ENCODE measurements around the gene RHOU.

Gene RHOU

DNA sequence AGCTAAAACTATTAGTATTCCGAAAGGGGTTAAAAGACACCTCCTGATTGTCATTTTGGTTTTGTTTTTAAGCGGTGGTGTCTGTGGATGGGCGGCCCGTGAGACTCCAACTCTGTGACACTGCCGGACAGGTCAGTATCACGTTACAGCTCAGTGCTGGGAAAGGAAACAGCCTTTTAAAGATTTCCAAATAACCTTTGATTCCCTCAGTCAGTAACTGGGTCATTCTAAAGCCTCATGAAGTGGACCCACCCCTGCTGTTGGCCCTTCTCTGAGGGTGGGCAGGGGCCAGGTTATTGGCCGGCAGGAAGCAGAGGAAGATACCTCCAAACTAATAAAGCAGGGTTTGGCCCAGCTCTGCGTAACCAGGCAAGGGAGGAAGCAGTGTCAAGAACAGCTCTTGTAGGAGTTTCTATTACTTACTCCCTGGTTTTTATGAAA, 2.3 kb downstream of the RHOU start:
- DNase-seq (ENCODE audit: low read depth): no peak

DNA sequence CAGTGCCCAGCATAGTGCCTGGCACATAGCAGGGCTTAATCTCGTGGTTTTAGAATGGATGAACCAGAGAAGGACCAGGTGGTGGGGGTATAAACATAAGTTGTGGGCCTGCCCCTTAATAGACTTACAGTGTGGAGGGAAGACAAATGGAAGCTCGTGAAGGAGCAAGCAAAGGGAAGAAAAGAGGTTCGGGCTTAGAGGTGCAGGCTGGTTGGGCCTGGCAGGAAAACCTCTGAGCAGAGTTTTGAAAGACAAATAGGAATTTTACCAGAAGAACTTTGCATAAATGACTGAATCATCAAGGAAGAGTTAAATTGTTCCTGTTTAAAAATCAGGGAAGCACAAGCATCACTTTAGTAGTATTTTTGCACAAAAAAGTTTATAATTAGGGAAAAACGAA, 4.5 kb downstream of the RHOU start:
- DNase-seq (ENCODE audit: low read depth): no peak

DNA sequence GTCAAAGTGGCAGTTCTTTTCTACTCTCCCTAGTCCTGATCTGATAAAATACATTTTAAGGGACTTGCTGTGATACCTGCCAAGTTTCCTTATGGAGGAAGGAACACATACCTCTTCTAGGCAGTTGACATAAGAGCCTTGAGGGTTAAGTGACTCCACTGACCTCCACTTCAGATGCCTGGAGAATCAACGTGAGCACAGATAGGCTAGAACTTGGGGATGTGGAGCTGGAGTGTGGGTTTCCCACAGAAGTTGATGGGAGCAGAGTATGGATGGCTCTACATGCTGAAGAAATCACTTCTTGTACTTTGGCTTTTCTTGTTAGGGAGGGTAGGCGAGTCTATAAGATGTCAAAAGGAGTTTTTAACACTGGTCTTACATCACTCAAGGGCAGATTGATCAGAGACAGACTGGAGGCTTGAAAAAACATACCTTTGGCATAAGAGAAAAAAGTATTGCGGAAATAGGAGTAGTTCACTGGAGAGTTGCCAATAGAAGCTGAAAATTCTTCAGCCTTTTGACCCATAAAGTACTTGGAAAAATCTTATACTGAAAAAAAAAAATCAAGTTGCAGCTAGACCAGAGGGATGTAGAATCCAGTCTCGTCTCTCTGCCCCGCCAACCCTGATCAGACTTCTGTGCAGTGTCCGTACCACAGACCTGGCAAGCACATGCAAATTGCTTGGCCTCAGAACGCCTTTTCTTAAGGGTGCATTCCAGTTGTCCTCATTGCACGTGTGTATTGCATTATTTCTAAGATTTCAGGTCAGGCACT, 5.5 kb downstream of the RHOU start:
- no peak for DNase-seq (ENCODE audit: low read depth)

DNA sequence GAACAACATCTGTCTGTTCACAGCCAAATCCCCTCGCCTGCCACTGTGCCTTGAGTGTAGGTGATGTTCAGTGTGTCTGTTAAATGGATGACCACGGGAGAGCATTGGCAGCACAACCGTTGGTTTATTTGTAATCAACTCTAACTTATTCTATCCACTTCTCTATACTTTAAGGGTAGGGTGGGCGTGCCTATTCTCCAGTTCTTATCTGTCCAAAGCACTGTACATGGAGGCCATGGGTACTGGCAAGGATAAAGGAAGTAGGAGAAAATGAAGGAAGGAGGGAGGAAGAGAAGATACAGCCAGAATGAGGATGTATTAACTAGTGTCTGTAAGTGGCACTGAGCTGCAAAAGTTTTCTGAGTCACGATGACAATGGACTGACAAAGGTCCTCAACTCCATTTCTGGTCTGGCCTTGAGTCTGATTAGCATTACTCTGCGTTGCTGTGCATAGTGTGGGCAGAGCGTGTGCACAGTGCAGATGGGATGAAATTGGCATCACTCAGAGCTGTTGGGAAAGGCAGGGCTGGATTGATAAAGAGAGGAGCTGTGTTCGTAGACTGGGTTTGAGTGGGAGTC, 7.1 kb downstream of the RHOU start:
- DNase-seq (ENCODE audit: low read depth): no peak

DNA sequence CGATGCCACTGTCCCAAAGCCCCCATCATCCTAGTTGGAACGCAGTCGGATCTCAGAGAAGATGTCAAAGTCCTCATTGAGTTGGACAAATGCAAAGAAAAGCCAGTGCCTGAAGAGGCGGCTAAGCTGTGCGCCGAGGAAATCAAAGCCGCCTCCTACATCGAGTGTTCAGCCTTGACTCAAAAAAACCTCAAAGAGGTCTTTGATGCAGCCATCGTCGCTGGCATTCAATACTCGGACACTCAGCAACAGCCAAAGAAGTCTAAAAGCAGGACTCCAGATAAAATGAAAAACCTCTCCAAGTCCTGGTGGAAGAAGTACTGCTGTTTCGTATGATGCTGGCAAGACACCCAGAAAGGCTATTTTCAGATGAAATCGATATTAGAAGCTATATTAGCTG, 8.1 kb downstream of the RHOU start:
- DNase-seq (ENCODE audit: low read depth): no peak

DNA sequence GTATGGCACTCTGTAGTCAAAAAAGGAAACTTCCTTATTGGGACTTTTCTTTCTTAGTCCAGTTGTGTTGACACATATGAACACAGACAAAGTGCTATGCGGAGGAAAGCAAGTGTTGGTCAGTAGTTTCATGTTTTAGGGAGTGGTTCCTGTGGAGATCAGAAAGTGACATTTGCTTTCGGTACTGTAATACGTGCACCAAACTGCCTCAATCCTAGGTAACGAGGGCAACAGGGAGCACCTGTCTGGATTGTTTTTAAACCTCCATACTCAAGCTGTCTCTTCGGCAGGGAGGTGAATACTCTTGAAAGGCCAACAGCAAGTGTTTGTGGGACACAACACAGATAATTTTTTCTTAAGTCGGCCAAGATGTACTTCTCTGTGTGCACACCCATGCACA, 9.1 kb downstream of the RHOU start:
- no peak for DNase-seq (ENCODE audit: low read depth)

DNA sequence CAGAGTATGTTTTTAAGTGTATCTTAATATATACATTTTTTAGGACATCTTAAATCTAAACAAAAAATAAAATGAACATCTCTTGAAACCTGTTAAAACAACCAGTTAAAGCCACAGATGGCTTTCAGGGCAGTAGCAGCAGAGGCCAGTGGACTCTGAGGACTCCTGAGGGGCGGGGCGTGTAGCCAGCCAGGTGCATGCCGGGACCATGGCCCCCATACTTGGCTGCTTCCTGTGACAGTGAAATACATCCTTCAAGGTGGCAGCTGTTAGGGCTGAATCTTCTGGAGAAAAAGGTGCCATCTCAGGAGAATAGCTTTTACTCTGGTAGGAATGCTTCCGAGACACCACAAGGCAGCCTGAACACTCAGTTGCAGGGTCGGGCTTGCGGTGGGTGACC, 9.6 kb downstream of the RHOU start:
- DNase-seq (ENCODE audit: low read depth): no peak

DNA sequence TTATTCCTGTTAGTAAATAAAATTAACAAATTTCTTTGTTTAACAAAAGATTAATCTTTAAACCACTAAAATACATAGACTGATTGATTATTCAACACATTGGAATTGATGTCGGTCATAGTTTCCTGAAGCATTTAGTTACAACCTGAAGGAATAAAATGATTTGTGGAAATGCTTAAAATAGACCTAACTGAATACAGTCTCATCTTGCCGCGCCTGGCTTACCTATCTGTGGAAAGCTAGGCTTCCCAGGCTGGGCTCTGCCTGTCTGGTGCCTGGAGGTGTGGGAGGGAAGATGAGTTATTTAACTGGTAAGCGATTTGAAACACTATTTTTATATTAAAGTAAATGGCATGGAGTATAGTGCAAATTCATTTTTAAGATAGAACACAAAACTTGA, 10.2 kb downstream of the RHOU start:
- no peak for DNase-seq (ENCODE audit: low read depth)

DNA sequence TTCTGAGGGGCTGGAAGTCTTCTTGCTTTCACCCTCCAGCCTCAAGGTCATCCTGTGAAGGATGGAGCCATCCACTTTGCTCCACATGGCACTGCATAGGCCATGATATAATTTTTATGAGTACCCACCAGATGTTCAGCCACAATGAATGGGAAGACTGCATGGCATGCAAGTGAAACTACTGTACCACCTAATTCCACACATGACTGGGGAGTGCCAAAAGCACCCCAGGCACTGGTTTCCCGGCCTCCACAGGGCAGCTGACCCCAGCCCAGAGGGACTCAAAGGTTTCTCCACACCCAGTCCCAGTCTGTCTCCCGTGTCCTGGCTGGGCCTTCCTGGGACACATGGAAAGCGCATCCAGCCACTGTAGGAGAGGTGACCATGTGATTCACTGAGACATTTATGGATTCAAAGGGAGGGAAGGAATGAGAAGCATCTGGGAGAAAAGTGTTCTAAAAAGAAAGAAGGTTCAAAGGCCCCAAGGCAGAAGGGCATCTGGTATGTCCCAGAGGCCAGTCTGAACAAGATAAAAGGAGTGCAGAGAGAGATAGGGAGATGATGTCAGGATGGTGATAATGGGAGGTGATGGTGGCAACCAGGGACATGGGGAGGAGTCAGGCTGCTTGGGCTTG, 12.1 kb downstream of the RHOU start:
- DNase-seq (ENCODE audit: low read depth): no peak

DNA sequence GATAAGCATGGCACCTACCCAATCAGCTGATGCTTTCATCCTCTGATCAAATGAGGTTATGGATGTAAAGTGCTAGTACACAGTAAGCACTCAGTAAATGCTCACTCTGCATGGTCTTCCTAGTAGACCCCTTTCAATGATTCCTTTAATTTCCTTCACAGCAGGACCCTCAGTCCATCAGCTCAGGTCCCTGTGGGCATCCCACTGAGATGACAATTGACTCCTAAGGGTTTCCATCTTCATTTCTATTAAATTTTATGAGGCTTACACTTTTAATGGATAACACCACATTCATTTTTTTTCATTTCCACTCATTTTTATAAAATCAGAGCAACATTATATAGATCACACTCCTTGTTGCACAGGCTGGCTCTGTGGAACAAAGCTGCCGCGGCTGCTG, 12.8 kb downstream of the RHOU start:
- DNase-seq (ENCODE audit: low read depth): no peak

DNA sequence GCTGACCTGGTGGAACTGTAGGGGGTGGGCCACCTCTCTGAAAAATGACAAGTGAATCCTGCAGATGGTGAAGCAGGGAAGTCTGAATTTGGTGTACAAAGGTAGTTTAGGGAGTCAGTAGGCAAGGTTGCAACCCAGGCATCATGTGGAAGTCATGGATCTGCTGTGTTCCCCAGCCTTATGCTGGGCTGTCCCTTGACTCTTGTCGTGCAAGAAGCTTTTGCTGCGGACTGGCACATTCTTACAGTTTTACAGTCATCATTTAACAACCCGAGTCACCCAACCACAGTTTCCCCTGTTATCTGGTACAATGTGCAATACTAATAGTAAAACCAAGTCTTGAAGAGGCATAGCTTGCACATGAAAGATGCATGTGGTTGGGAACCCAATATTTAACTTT, 13.2 kb downstream of the RHOU start:
- DNase-seq (ENCODE audit: low read depth): no peak

DNA sequence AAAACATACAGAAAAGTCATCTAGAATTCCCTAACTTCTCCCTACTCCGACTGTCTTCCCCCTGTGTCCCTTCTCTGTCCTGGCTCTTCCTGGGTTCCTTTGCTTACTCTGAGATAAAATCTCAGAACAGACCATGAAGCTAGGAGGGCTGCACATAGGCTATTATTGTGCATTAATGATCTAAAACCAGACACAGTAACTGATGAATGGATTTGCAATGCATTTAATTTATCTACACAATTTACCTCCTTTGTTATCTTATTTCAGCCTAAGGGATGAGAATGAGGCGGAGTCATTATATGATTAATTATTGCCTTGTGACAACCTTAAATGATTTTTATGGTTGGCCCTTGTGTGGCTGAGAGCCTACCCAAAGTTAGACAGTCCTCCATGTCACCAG, 14.5 kb downstream of the RHOU start:
- DNase-seq (ENCODE audit: low read depth): no peak

DNA sequence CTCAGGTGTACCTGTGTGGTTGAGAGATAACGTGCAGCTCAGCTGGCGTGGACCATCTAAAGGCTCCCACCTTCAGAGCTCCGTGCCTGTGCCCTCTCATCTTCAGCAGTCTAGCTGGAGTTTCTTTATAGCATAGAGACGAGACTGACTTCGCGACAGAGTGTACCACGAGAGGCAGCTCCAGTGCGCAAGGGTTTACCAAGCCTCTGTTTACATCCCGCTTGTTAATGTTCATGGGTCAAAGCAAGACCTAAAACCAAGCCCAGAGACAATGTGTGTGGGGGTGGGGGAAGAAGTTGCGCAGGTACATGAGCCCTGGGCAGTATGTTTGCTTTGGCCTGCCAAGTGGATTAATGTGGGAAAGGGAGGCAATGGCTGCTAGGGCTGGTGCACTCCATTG, 15.6 kb downstream of the RHOU start:
- DNase-seq (ENCODE audit: low read depth): no peak

DNA sequence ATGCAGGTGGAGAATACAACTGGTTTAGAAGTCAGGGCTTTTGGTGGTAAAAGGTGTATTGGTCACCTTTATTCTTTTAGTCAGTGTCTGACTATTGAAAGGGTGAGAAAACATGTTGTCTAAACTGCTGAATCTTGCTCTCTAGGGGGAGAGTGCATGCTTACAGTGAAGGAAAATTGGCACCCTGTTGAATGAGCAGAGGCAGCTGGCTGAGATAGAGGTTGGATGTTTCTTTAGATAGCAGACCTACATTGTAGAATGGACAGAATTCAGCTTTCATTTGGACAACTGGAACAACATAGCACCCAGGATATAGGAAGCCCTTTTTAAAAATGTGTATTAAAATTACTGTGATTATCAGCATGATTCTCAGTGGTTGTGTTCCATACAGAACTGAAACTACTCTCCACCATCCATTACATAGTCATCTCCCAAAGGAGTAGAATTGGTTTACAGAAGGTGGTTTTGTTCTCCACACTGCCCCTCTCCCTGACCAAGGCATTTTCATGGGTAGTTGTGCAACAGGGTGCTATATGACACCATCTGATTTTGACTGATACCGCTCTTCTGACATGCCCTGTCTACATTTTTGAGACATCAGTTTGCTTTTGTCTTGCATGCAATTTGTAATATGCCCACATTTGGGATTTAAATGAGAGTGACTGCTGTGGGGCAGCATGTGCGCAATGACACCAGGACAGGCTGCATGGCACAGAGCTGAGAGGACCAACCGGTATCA, 16.2 kb downstream of the RHOU start:
- no peak for DNase-seq (ENCODE audit: low read depth)

DNA sequence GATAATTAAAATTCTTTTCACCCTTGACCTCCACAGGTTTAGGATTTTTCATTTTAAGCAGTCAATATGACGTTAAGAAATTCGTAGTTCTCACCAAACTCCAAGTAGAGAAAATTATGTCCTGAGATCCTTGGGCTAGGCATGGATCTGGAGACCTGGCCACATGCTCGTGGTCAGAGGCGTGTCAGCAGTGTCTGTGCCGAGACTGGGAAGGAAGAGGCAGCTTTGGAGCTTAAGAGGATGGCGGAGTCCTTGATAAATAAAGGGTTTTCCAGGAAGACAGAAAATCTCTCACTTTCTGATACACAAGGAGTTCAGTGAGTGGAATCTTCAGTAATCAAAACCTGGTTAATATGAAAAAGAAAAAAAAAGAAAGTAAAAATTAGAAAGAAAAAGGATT, 17.0 kb downstream of the RHOU start:
- DNase-seq (ENCODE audit: low read depth): no peak

DNA sequence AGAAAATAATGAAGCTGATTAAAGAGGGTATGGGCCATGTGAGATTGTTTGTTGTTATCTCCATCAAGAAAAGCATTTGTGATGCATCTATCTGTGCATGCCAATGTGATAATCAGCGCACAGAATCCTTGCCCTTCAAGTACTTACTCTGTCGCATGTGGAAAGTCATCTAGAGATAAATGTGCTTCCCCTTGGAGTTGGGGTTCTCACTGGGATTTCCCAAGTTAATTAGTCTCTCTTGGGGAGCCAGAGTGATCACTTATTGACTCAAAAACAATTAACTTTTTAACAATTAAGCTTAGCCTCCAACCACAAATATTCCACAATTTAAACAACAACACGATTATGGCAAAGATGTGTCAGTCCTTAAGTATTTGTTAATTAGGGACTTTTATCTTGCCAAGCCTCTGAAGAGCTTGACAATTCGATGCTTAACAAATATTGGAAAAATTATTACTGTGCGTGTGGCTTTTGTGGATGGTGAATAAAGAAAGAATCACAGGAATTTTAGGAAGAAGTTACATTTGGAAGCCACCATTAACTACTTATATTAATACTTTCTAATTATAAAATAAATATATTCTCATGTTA, 17.5 kb downstream of the RHOU start:
- DNase-seq (ENCODE audit: low read depth): no peak

DNA sequence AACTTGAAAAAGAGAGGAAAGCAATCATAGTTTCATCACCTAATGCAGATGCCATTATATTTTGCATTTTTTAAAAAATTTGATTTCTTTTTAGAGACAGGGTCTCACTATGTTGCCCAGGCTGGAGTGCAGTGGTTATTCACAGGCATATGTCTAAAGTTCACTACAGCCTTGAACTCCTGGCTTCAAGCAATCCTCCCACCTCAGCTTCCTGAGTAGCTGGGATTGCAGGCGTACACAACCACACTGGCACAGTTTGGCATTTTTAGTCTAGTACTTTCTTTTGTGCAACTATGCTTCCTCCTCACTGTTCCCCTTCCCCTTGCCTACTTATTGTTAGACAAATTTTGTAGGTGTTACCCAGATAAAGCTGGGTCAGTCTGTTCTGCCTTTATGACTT, 18.0 kb downstream of the RHOU start:
- DNase-seq (ENCODE audit: low read depth): no peak

DNA sequence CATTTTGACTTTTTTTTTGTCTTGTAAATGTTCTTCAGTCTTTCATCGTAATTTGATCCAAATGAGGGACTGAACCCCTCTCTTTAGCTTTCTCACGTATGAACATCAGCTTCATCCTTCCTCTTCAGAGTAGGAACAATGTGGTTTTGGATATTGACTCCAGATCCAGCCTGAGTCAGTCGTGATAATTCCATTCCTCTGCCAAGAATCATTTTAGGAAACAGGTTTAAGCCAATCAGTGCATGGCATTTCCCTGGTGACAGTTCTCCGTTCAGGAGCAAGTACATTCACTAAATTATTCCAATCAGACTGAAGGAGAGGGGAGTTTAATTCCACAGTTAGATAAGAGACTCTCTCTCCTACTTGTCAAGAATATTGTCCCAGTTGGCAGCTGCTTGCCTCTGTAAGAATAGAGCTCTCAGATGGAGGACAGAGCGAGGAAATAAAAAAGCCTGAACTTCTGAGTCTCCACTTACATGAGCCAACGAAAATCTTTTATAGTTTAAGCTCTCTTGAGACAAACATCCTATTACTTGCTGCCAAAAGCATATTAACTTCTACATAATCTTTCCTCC, 18.6 kb downstream of the RHOU start:
- no peak for DNase-seq (ENCODE audit: low read depth)

DNA sequence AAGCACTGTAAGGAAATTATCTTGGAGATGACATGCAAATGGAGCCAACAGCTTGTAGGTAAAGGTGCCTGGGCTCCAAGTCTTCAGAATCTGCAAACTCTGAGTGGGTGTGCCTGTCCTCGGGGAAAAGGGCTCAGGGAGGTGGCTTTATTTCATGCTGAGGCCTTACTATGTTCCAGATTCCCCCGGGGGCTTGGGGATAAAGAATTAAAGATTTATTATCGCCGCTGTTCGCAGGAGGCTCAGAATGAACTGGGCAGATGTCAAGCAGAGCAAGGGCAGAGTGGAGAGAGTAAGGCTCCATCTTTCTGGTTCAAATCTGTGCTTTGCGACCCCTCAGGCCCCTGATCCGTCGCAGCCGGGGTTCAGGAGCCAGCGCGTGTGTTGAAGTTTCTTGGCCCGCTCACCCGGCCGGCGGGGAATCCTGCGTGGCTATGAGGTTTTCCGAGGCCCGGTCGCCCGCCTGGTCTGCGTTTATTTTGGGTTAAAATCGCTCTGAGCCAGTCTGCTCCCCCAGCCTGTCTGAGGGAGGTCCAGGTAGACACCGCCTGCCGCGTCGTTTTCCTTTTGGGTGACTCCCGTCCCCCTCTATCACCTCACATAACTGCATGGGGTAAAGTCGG, 19.5 kb downstream of the RHOU start:
- no peak for DNase-seq (ENCODE audit: low read depth)

DNA sequence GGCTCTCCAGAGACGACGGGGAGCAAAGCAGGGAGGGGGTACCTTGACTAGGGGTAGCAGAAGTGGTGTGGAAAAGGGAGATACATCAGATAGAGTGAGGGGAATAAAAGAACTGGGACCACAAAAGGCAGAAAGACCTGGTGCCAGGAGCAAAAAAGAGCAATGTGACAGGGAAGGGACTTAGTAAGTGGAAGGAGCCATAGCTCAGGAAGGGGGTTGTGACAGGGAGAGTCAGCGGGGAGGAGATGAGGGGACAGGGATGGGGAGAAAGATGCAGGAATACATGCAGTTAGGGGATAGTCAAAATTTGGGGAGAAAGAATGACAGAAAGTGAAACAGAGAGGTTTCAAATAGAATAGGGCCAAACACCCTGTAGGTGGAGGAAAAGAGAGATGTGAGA, 20.5 kb downstream of the RHOU start:
- no peak for DNase-seq (ENCODE audit: low read depth)

DNA sequence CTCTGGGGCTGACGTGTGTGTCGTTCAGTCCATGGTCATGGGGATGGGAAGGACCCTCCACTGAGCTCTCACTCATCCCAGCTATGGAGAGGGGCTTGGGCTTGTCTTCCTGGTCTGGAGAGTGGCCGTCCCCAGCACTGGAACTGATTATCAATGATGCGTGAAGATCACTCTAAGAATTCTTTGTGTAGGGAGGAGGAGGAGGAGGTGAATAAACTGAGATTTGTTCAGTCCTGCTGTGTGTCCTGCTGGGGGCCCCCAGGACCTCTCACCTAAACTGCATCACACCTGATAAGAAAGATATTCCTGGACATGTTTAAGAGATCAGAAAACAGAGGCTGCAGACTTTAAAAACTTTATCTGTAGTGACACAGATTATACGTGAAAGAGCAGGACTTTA, 21.2 kb downstream of the RHOU start:
- no peak for DNase-seq (ENCODE audit: low read depth)

DNA sequence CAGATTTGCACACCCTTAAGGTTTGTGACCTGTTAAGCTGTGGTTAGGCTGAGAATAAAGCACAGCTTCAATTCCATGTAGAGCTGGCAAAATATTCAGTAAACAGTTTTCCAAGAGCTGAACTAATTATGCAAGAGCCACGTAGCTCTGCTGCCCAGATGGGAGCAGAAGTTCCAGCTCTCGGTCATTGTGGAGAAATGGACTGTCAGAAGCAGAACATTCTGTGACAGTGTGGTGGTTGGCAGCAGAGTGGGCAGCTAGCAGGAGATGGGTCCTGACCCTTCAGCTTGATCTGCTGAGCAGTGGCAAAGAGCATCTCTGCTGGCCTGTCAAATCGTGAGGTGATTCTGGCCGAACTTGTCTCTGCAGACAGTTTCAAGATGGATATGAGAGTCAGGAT, 23.2 kb downstream of the RHOU start:
- no peak for DNase-seq (ENCODE audit: low read depth)
